Measurements from ENCODE around the gene CYP4F2.
A peak's percentile ranks its signal among the peaks of the same experiment; 100 is the strongest.
"Not testable (repeated sequence)": the region's sequence is repeated elsewhere in the genome, so short reads cannot be mapped to it uniquely, and the experiment has no call there.

Gene CYP4F2

GRCh38 chr19:15885167-15885566, 12.7 kb downstream of the CYP4F2 start:
- WGBS (ENCODE audit: extremely low coverage, insufficient coverage, insufficient read length) = no CpG with 5 or more reads among the region's 3 CpGs
- no peak overlapping the region for H3K9ac ChIP-seq (ENCODE audit: low read length)
- no peaks in the 10 kb centered on the region for H3K4me1 ChIP-seq (ENCODE audit: control insufficient read depth in 1 of 2, insufficient read depth in 2 of 2, low read length in 2 of 2)
- H2BK12ac ChIP-seq (ENCODE audit: low read length) = no peak overlapping the region
- H3K27me3 ChIP-seq (ENCODE audit: insufficient read depth, low read length) = no peaks in the 10 kb centered on the region
- H3K18ac ChIP-seq (ENCODE audit: low read length) = no peak overlapping the region
- H3K79me2 ChIP-seq (ENCODE audit: control insufficient read depth, insufficient read depth, low read length, poor library complexity) = no peaks in the 10 kb centered on the region
- H3K14ac ChIP-seq (ENCODE audit: low read length) = no peak overlapping the region
- H2AK5ac ChIP-seq (ENCODE audit: low read length) = no peak overlapping the region
- no peak overlapping the region for H2BK5ac ChIP-seq (ENCODE audit: low read depth, low read length, poor library complexity)
- DNase-seq = no peak
- H4K12ac ChIP-seq (ENCODE audit: low read depth, low read length) = no peak overlapping the region
- no peak overlapping the region for H3K23ac ChIP-seq (ENCODE audit: low read length)
- H4K8ac ChIP-seq (ENCODE audit: low read depth, low read length) = no peak overlapping the region
- H3K4ac ChIP-seq (ENCODE audit: low read depth, low read length) = no peak overlapping the region
- no peak overlapping the region for H4K91ac ChIP-seq (ENCODE audit: low read depth, low read length)
- H3K79me1 ChIP-seq (ENCODE audit: low read length) = no peaks in the 10 kb centered on the region
- H2AFZ ChIP-seq (ENCODE audit: insufficient read depth, low read length, poor library complexity) = no peak overlapping the region
- H2BK120ac ChIP-seq (ENCODE audit: insufficient read depth, low read length, poor library complexity) = no peak overlapping the region
- no peaks in the 10 kb centered on the region for H3K36me3 ChIP-seq (ENCODE audit: control insufficient read depth in 1 of 2, insufficient read depth in 2 of 2, low read length in 2 of 2)
- no peak overlapping the region for H3K4me3 ChIP-seq (ENCODE audit: low read depth, low read length)
- no peak overlapping the region for H3K4me2 ChIP-seq (ENCODE audit: low read length)
- H3K27ac ChIP-seq (ENCODE audit: low read depth, low read length) = no peak overlapping the region
- H3K9me3 ChIP-seq (ENCODE audit: insufficient read depth, low read depth, low read length) = peaks cover 8% of the 10 kb centered on the region

GRCh38 chr19:15883329-15883728, 14.5 kb downstream of the CYP4F2 start:
- H2AFZ ChIP-seq (ENCODE audit: insufficient read depth, low read length, poor library complexity); H3K23ac ChIP-seq (ENCODE audit: low read length); H3K9ac ChIP-seq (ENCODE audit: low read length); H3K36me3 ChIP-seq (ENCODE audit: control insufficient read depth in 1 of 2, insufficient read depth in 2 of 2, low read length in 2 of 2); H4K8ac ChIP-seq (ENCODE audit: low read depth, low read length); H3K4ac ChIP-seq (ENCODE audit: low read depth, low read length); H2BK120ac ChIP-seq (ENCODE audit: insufficient read depth, low read length, poor library complexity); H3K27me3 ChIP-seq (ENCODE audit: insufficient read depth, low read length); H2AK5ac ChIP-seq (ENCODE audit: low read length); H2BK5ac ChIP-seq (ENCODE audit: low read depth, low read length, poor library complexity); H3K79me2 ChIP-seq (ENCODE audit: control insufficient read depth, insufficient read depth, low read length, poor library complexity); H3K27ac ChIP-seq (ENCODE audit: low read depth, low read length); DNase-seq; H4K91ac ChIP-seq (ENCODE audit: low read depth, low read length); H3K4me2 ChIP-seq (ENCODE audit: low read length); H3K14ac ChIP-seq (ENCODE audit: low read length); H3K18ac ChIP-seq (ENCODE audit: low read length); H4K12ac ChIP-seq (ENCODE audit: low read depth, low read length); H3K4me3 ChIP-seq (ENCODE audit: low read depth, low read length); H2BK12ac ChIP-seq (ENCODE audit: low read length); H3K79me1 ChIP-seq (ENCODE audit: low read length); H3K4me1 ChIP-seq (ENCODE audit: control insufficient read depth in 1 of 2, insufficient read depth in 2 of 2, low read length in 2 of 2): not testable (repeated sequence)
- H3K9me3 ChIP-seq (ENCODE audit: insufficient read depth, low read depth, low read length) = peaks cover 13% of the 10 kb centered on the region
- WGBS (ENCODE audit: extremely low coverage, insufficient coverage, insufficient read length) = no CpG with 5 or more reads among the region's 3 CpGs

- Histone ChIP-seq H4K91ac (ENCODE audit: low read depth, low read length) (no peak overlapping the region), H4K12ac (ENCODE audit: low read depth, low read length) (no peak overlapping the region), H3K36me3 (ENCODE audit: control insufficient read depth in 1 of 2, insufficient read depth in 2 of 2, low read length in 2 of 2) (no peaks in the 10 kb centered on the region), H3K23ac (ENCODE audit: low read length) (no peak overlapping the region), H3K27me3 (ENCODE audit: insufficient read depth, low read length) (no peaks in the 10 kb centered on the region), H2AFZ (ENCODE audit: insufficient read depth, low read length, poor library complexity) (no peak overlapping the region), H3K4me2 (ENCODE audit: low read length) (no peak overlapping the region), H3K14ac (ENCODE audit: low read length) (no peak overlapping the region), H3K9me3 (ENCODE audit: insufficient read depth, low read depth, low read length) (peaks cover 19% of the 10 kb centered on the region), H3K9ac (ENCODE audit: low read length) (no peak overlapping the region), H3K79me2 (ENCODE audit: control insufficient read depth, insufficient read depth, low read length, poor library complexity) (no peaks in the 10 kb centered on the region), H4K8ac (ENCODE audit: low read depth, low read length) (no peak overlapping the region), H2BK120ac (ENCODE audit: insufficient read depth, low read length, poor library complexity) (no peak overlapping the region), H2BK12ac (ENCODE audit: low read length) (no peak overlapping the region), H3K4me1 (ENCODE audit: control insufficient read depth in 1 of 2, insufficient read depth in 2 of 2, low read length in 2 of 2) (no peaks in the 10 kb centered on the region), H3K18ac (ENCODE audit: low read length) (no peak overlapping the region), H3K4ac (ENCODE audit: low read depth, low read length) (no peak overlapping the region), H3K4me3 (ENCODE audit: low read depth, low read length) (no peak overlapping the region), H2AK5ac (ENCODE audit: low read length) (no peak overlapping the region), H2BK5ac (ENCODE audit: low read depth, low read length, poor library complexity) (no peak overlapping the region), H3K79me1 (ENCODE audit: low read length) (no peaks in the 10 kb centered on the region), H3K27ac (ENCODE audit: low read depth, low read length) (no peak overlapping the region)
- no CpG with 5 or more reads among the region's 4 CpGs for WGBS (ENCODE audit: extremely low coverage, insufficient coverage, insufficient read length)
- no peak for DNase-seq
These were observed 22.9 kb downstream of the CYP4F2 start for GRCh38 chr19:15874821-15875474.

- H2BK12ac ChIP-seq (ENCODE audit: low read length); H3K36me3 ChIP-seq (ENCODE audit: control insufficient read depth in 1 of 2, insufficient read depth in 2 of 2, low read length in 2 of 2); H3K27ac ChIP-seq (ENCODE audit: low read depth, low read length); H3K14ac ChIP-seq (ENCODE audit: low read length); H2AFZ ChIP-seq (ENCODE audit: insufficient read depth, low read length, poor library complexity); H3K9ac ChIP-seq (ENCODE audit: low read length); H3K23ac ChIP-seq (ENCODE audit: low read length); H3K18ac ChIP-seq (ENCODE audit: low read length); H2AK5ac ChIP-seq (ENCODE audit: low read length); H3K4ac ChIP-seq (ENCODE audit: low read depth, low read length); H3K4me2 ChIP-seq (ENCODE audit: low read length); H3K79me2 ChIP-seq (ENCODE audit: control insufficient read depth, insufficient read depth, low read length, poor library complexity); H3K4me1 ChIP-seq (ENCODE audit: control insufficient read depth in 1 of 2, insufficient read depth in 2 of 2, low read length in 2 of 2); H3K79me1 ChIP-seq (ENCODE audit: low read length); H4K12ac ChIP-seq (ENCODE audit: low read depth, low read length); H2BK120ac ChIP-seq (ENCODE audit: insufficient read depth, low read length, poor library complexity); H3K4me3 ChIP-seq (ENCODE audit: low read depth, low read length); H4K91ac ChIP-seq (ENCODE audit: low read depth, low read length); H3K27me3 ChIP-seq (ENCODE audit: insufficient read depth, low read length); H4K8ac ChIP-seq (ENCODE audit: low read depth, low read length); H2BK5ac ChIP-seq (ENCODE audit: low read depth, low read length, poor library complexity): not testable (repeated sequence)
- WGBS (ENCODE audit: extremely low coverage, insufficient coverage, insufficient read length) = no CpG with 5 or more reads among the region's 6 CpGs
- H3K9me3 ChIP-seq (ENCODE audit: insufficient read depth, low read depth, low read length) = peaks cover 12% of the 10 kb centered on the region
- DNase-seq = peak in 1 of 2 donors; percentile 13
These were observed 24.1 kb downstream of the CYP4F2 start for GRCh38 chr19:15873771-15874170.

All from trophoblast cell (in vitro differentiated cells and primary cell).